ENCODE results near the gene CXCL12.

CXCL12 gene

GRCh38 chr10:44383749-44384600 is 922 bp downstream of the CXCL12 start:
- no peak overlapping the region for H3K27ac ChIP-seq
- no peak for TF ChIP-seq CTCF (conservative IDR thresholded peaks at IDR 0.05)

- TF ChIP-seq CTCF (conservative IDR thresholded peaks at IDR 0.05): no peak
- H3K27ac ChIP-seq: no peak overlapping the region
These were observed 1.7 kb downstream of the CXCL12 start for GRCh38 chr10:44382981-44383748.

GRCh38 chr10:44382131-44382858 is 2.6 kb downstream of the CXCL12 start:
- no peak overlapping the region for H3K27ac ChIP-seq
- no peak for TF ChIP-seq CTCF (conservative IDR thresholded peaks at IDR 0.05)

GRCh38 chr10:44380829-44381600 is 3.9 kb downstream of the CXCL12 start:
- no peak for TF ChIP-seq CTCF (conservative IDR thresholded peaks at IDR 0.05)
- no peak overlapping the region for H3K27ac ChIP-seq

GRCh38 chr10:44379907-44380306 is 5.0 kb downstream of the CXCL12 start:
- no peak for TF ChIP-seq CTCF (conservative IDR thresholded peaks at IDR 0.05)
- no peak overlapping the region for H3K27ac ChIP-seq

- no peak overlapping the region for H3K27ac ChIP-seq
- no peak for TF ChIP-seq CTCF (conservative IDR thresholded peaks at IDR 0.05)
These were observed 6.3 kb downstream of the CXCL12 start for GRCh38 chr10:44378626-44379025.
